NCI-H1694 treated with DMSO at 0.1 percent for 48 hours (cell line): ENCODE results near the gene S100A4.
A peak's percentile ranks its signal among the peaks of the same experiment; 100 is the strongest.

Source experiments
- DNase-seq: peaks from one replicate; lab custom pipeline; 2025; lab: John Stamatoyannopoulos, UW

S100A4 gene

GRCh38 chr1:153547560-153548551, 2.2 kb upstream of the S100A4 start:
- DNase-seq, result no peak

GRCh38 chr1:153546796-153547559, 1.4 kb upstream of the S100A4 start:
- no peak for DNase-seq

- no peak for DNase-seq
These were observed 765 bp upstream of the S100A4 start for GRCh38 chr1:153546371-153546770.

- no peak for DNase-seq
These were observed 1.0 kb downstream of the S100A4 start for GRCh38 chr1:153544453-153545066.

- DNase-seq, result no peak
These were observed 1.9 kb downstream of the S100A4 start for GRCh38 chr1:153543736-153544135.

- DNase-seq, result no peak
These were observed 2.5 kb downstream of the S100A4 start for GRCh38 chr1:153542956-153543711.

GRCh38 chr1:153541641-153542590, 3.7 kb downstream of the S100A4 start:
- DNase-seq, result no peak

GRCh38 chr1:153540394-153541361, 4.9 kb downstream of the S100A4 start, which contains the start of gene S100A5:
Gene S100A5 (minus strand): TSS chr1:153540934. CDS start chr1:153540191, 743 bp downstream.
- no peak for DNase-seq

- DNase-seq, result no peak
These were observed 6.1 kb downstream of the S100A4 start for GRCh38 chr1:153539395-153540093.

- DNase-seq, result peak; percentile 44
These were observed 7.2 kb downstream of the S100A4 start for GRCh38 chr1:153538315-153538821.

- no peak for DNase-seq
These were observed 8.3 kb downstream of the S100A4 start for GRCh38 chr1:153537376-153537730.

GRCh38 chr1:153536671-153537375, 8.8 kb downstream of the S100A4 start:
- DNase-seq, result no peak

GRCh38 chr1:153536012-153536670, 9.5 kb downstream of the S100A4 start:
- no peak for DNase-seq

- DNase-seq, result no peak
These were observed 10.2 kb downstream of the S100A4 start, which contains the start of gene S100A6 for GRCh38 chr1:153535242-153536011. Gene S100A6 (minus strand): TSS chr1:153535991. CDS start chr1:153535339, 652 bp downstream.

- DNase-seq, result no peak
These were observed 10.7 kb downstream of the S100A4 start for GRCh38 chr1:153534925-153535241.

GRCh38 chr1:153534226-153534924, 11.2 kb downstream of the S100A4 start:
- no peak for DNase-seq
